NCI-H2171 treated with DMSO at 0.1 percent for 48 hours (cell line): ENCODE measurements around the gene FBL.
"Not testable (repeated sequence)": the region's sequence is repeated elsewhere in the genome, so short reads cannot be mapped to it uniquely, and the experiment has no call there.

Experiments
- DNase-seq: peaks from one replicate; lab custom pipeline; 2025; lab: John Stamatoyannopoulos, UW

The FBL gene

DNA sequence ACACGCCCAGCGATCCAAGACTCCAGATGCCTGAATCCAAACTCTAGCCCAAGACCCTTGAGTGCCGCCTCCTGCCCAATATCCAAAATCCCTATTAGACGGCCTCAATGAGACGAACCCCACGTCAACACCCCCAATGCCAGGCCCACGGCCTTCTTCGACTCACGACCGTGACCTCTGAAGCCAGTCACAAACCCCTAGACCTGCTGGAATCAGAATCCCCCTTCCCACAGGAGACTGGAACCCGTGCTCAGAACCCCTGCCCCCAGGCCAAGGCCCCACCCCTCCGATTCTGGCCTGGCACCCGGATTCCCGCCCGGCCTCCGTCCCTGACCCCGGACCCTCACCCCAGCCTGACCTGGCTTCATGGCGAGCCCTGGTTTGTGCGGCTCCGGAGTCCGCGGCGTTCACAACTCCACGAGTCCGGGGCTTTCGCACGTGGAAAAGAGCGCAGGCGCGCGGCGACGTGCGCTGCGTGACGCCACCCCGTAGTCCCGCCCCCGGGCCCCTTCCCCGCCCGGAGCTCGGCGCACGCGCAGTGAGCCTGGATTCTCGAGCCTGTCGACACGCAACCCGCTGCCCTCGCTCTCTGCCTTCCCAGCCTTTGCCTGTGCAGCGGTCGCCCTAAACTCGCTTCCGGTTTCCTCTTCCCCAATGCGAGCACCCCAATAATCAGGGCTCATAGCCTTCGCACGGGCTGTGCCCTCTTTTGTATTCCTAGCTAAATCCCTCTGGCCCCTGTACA lies at the start of gene FBL:
FBL (minus strand) TSS at position 447 of the 745 bp plus-strand sequence; CDS start at position 368, 79 bp downstream.
- peak; percentile 87 for DNase-seq

DNA sequence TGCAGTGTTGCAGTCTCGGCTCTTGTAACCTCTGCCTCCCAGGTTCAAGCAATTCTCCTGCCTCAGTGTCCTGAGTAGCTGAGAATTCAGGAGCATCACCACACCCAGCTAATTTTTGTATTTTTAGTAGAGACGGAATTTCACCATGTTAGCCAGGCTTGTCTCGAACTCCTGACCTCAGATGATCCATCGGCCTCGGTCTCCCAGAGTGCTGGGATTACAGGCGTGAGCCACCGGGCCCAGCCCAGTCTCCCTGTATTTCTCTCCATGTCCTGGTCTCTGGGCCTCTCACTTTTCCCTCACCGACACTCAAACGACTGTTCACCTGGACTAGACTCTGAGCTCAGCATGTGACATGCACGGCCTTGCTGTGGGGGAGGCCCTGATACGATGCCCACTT lies 48.9 kb upstream of the FBL start:
- DNase-seq: not testable (repeated sequence)

GRCh38 chr19:39894236-39894606 lies 48.0 kb upstream of the FBL start:
- DNase-seq: not testable (repeated sequence)

DNA sequence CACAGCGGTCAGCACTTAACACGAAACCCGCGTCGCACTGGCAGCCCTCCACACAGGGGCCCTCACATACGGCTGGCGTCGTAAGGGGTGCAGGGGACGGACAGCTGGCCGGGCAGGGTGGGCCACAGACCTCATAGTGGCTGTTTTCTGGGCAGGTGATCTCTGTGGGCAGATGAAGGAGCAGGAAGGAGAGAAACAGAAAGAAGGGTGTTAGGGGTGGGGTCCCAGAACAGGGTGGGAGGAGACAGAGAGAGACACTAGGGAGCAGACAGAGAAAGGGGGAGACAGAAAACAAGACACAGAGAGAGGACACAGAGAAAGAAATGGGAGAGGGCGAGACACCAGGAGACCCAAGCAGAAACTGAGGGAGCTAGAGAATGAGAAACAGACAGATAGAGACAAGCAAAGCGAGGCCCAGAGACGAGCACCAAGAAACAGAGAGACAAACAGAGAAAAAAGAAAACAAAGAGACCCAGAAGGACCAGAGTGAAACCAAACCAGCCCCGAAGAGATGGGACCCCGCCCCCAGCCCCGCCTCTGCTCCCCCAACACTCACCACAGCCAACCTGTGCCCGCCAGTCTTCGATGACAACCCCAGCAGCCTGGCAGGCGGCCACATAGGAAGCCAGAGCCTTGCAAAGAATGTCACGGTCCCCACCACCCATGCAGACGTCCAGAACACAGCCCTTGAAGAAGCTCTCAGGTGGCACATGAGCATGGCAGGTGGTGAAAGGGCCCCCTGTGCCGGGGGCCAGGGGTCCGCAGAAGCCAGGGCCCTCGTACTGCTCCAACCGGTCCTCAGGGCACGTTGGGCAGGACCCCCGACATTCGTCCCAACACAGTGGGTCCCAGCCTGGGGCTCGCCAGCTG lies 47.4 kb upstream of the FBL start:
- not testable (repeated sequence) for DNase-seq

DNA sequence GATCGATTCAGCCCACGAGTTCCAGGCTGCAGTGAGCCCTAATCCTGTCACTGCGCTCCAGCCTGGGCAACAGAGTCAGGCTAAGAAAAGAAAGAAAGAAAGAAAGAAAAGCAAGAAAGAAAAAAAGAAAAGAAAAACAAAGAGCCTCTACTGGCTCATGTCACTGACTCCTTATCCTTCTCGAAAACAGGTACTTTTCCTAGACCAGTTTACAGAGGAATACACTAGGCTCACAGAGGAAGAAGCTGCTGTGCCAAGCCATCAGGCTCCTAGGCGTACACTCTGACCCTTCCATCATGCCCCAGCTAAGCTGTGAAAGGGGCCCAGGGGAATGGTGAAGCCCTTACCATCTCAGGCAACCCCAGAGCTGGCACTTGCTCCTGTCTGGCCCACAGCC lies 46.3 kb upstream of the FBL start:
- not testable (repeated sequence) for DNase-seq

- peak; percentile 28 for DNase-seq
These were observed 45.7 kb upstream of the FBL start for GRCh38 chr19:39891660-39892505.

DNA sequence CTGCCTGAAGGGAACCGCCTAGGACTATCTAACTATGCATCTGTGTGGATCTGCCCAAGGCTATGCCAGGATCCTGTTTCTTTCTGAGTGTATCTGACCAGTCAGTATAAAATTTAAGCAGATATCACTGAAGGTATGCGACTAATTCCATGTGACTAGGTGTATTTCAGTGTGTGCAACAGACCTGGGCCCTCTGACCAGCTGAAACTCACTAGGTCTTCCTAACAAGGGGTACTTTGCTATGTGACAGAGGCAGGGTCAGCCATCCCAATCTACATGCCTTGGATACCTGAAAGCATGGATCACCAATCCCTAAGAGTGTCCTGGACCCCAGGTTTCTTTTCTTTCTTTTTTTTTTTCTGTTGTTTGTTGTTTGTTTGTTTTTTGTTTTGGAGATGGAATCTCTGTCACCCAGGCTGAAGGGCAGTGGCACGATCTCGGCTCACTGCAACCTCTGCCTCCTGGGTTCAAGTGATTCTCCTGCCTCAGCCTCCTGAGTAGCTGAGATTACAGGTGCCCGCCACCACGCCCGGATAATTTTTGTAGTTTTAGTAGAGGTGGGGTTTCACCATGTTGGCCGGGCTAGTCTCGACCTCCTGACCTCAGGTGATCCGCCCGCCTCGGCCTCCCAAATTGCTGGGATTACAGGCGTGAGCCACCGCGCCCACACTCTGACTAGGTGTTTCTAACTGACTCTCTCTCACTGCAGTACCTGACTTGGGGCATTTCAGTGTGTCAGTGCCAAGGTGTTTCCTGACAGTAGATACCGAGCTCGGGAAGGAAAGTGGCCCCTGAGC lies 44.8 kb upstream of the FBL start:
- DNase-seq: no peak

GRCh38 chr19:39889872-39890754 lies 43.9 kb upstream of the FBL start:
- not testable (repeated sequence) for DNase-seq

- not testable (repeated sequence) for DNase-seq
These were observed 41.3 kb upstream of the FBL start for GRCh38 chr19:39887456-39887951.

DNA sequence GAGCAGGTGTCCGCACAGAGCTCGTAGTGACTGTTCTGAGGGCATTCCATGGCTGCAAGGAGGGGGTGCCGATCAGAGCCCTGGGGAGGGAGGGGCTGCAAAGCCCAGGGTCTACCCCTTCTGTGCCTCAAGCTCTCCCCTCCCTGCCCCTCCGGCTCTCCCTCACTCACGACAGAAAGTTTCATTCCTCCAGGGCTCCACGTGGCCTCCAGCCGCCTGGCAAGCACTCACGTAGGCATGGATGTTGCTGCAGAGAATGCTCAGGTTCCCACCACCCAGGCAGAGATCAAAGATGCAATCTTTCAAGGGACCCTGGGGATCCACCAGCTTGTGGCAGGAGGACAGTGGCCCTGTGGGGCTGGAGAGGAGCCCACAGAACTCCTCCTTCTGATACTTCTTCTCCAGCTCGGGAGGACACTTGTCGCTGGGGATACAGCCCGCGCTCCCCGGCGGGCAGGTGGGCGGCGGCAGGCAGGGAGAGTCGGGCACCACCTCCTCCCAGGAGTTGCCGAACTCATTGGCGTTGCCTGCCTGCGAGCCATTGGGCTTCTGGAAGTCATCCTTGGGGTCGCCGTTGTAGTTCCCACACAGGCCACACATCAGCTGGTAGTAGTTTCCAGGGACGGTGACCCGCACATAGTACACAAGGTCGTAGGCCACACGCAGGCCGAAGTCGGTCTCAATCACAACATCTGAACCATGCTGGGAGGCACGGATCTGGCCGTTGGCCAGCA lies 39.8 kb upstream of the FBL start:
- not testable (repeated sequence) for DNase-seq

- not testable (repeated sequence) for DNase-seq
These were observed 38.5 kb upstream of the FBL start for GRCh38 chr19:39884721-39885120.

- not testable (repeated sequence) for DNase-seq
These were observed 36.5 kb upstream of the FBL start for GRCh38 chr19:39882645-39883044.

DNA sequence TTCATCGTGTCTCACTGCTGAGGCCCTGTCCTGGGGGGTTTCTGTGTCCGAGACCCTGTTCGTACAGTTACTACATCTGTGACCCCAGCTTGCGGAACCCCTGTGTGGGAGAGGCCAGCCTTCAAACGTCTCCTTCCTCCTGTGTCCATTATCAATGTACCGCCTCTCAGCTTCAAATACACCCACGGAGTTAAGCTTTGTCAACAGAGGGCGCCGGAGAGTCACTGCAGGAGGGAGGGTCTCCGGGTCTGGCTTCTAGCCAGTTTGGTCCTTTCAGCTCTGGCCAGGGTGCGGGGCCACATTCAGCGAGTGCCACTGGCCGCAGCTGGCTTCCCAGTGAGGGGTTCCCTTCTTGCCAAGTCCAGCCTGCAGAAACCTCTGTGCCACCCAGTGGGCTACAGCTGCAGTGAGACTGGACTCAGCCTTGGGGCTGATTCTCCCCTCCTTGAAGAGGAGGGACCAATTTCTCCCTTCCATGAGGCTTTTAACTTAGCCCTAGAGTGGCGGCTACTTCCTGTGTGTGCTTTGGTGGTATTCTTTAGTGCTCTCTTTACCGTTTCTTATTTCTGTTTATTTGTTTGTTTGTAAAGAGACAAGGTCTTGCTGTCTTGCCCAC lies 35.4 kb upstream of the FBL start:
- not testable (repeated sequence) for DNase-seq

- DNase-seq: not testable (repeated sequence)
These were observed 34.1 kb upstream of the FBL start for GRCh38 chr19:39880241-39880640.

GRCh38 chr19:39879796-39880195 lies 33.6 kb upstream of the FBL start:
- not testable (repeated sequence) for DNase-seq

- DNase-seq: not testable (repeated sequence)
These were observed 32.7 kb upstream of the FBL start for GRCh38 chr19:39878866-39879265.

- DNase-seq: no peak
These were observed 32.2 kb upstream of the FBL start for GRCh38 chr19:39878398-39878797.

GRCh38 chr19:39877982-39878381 lies 31.8 kb upstream of the FBL start:
- DNase-seq: not testable (repeated sequence)

DNA sequence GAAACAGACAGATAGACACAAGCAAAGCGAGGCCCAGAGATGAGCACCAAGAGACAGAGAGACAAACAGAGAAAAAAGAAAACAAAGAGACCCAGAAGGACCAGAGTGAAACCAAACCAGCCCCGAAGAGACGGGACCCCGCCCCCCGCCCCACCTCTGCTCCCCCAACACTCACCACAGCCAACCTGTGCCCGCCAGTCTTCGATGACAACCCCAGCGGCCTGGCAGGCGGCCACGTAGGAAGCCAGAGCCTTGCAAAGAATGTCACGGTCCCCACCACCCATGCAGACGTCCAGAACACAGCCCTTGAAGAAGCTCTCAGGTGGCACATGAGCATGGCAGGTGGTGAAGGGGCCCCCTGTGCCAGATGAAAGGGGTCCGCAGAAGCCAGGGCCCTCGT lies 31.3 kb upstream of the FBL start:
- DNase-seq: not testable (repeated sequence)
